HCT116 (cell line): ENCODE results near the gene BTN1A1.

ENCODE experiments used
- CTCF ChIP-seq, 3 experiments: fragments of 200-600 bp in 1 of 3; sonication (generic) in 1 of 3; IDR thresholded peaks in 2 of 3; conservative IDR thresholded peaks in 1 of 3; 2 replicates each; pipeline ENCODE4 v1.5.1; 2012 to 2017; ENCODE audit warnings: low read depth in 2 of 3, low read length in 2 of 3, antibody characterized with exemption in 1 of 3, borderline replicate concordance in 1 of 3, control low read depth in 1 of 3, mild to moderate bottlenecking in 1 of 3, mixed read lengths in 1 of 3, mixed run types in 1 of 3, moderate library complexity in 1 of 3; ENCODE audit not compliant: insufficient read depth in 1 of 3
- ELF1 ChIP-seq: IDR thresholded peaks from 2 replicates; pipeline ENCODE4 v1.6.1; 2012; ENCODE audit warnings: low read depth, borderline replicate concordance
- EZH2 ChIP-seq: fragments of 200-600 bp; sonication (generic); IDR thresholded peaks from 2 replicates; pipeline ENCODE4 v1.6.1; 2017; ENCODE audit warnings: antibody characterized with exemption, mixed run types
- EZH2phosphoT487 ChIP-seq: fragments of 200-600 bp; IDR thresholded peaks from 2 replicates; pipeline ENCODE4 v1.6.1; 2018; ENCODE audit warnings: antibody characterized with exemption, borderline replicate concordance
- MAX ChIP-seq: IDR thresholded peaks from 2 replicates; pipeline ENCODE4 v1.6.1; 2012
- POLR2A ChIP-seq: IDR thresholded peaks from 2 replicates; pipeline ENCODE4 v1.7.0; 2011; ENCODE audit warnings: borderline replicate concordance; ENCODE audit not compliant: insufficient read depth, insufficient read length; ENCODE audit errors: extremely low read depth
- RAD21 ChIP-seq: IDR thresholded peaks from 2 replicates; pipeline ENCODE4 v1.6.1; 2012; ENCODE audit warnings: low read depth, mild to moderate bottlenecking
- REST ChIP-seq: IDR thresholded peaks from 2 replicates; pipeline ENCODE4 v1.6.1; 2012; ENCODE audit warnings: low read depth
- SIN3A ChIP-seq: IDR thresholded peaks from 2 replicates; pipeline ENCODE4 v1.6.1; 2012; ENCODE audit warnings: low read depth
- SP1 ChIP-seq: IDR thresholded peaks from 2 replicates; pipeline ENCODE4 v1.6.1; 2012; ENCODE audit warnings: low read depth

GRCh38 chr6:26482338-26482737 is 17.8 kb upstream of the BTN1A1 start:
- TF ChIP-seq CTCF (IDR thresholded peaks at IDR 0.05 in 2 of 3, conservative IDR thresholded peaks at IDR 0.05 in 1 of 3; ENCODE audit: borderline replicate concordance in 1 of 3, insufficient read depth in 1 of 3, low read depth in 2 of 3, low read length in 2 of 3) (no peak), SP1 (no peak), POLR2A (no peak), EZH2phosphoT487 (no peak), MAX (no peak), SIN3A (no peak), EZH2 (no peak), RAD21 (no peak), ELF1 (no peak), REST (no peak)
